KMS-11 (cell line): Measurements from ENCODE around the gene ABCC2.
"Not testable (repeated sequence)": the region's sequence is repeated elsewhere in the genome, so short reads cannot be mapped to it uniquely, and the experiment has no call there.

ENCODE experiments used
- H2AFZ ChIP-seq: fragments of 200-600 bp; sonication (generic); 2 replicates; pipeline ENCODE4 v1.6.1; 2016; ENCODE audit warnings: antibody characterized with exemption, mixed run types, low read depth
- H3K27ac ChIP-seq: fragments of 200-600 bp; sonication (generic); 2 replicates; pipeline ENCODE4 v1.6.1; 2016; ENCODE audit warnings: mild to moderate bottlenecking, mixed run types
- H3K27me3 ChIP-seq: fragments of 200-600 bp; sonication (generic); 2 replicates; pipeline ENCODE4 v1.6.1; 2017; ENCODE audit warnings: mild to moderate bottlenecking, low read depth, mixed run types, moderate library complexity; ENCODE audit not compliant: insufficient read depth
- H3K36me3 ChIP-seq: fragments of 200-600 bp; sonication (generic); 2 replicates; pipeline ENCODE4 v1.6.1; 2017; ENCODE audit warnings: mild to moderate bottlenecking, mixed run types; ENCODE audit not compliant: insufficient read depth
- H3K4me1 ChIP-seq: fragments of 200-600 bp; sonication (generic); 2 replicates; pipeline ENCODE4 v1.6.1; 2016; ENCODE audit warnings: mild to moderate bottlenecking, low read depth, mixed run types; ENCODE audit not compliant: poor library complexity, severe bottlenecking
- H3K4me2 ChIP-seq: fragments of 200-600 bp; sonication (generic); 2 replicates; pipeline ENCODE4 v1.7.0; 2016; ENCODE audit warnings: mild to moderate bottlenecking, mixed run types
- H3K4me3 ChIP-seq: fragments of 200-600 bp; sonication (generic); IDR thresholded peaks from 2 replicates; pipeline ENCODE4 v1.6.1; 2017; ENCODE audit warnings: low read depth, low read length, mixed read lengths; ENCODE audit not compliant: insufficient read depth
- H3K79me2 ChIP-seq: fragments of 200-600 bp; sonication (generic); 2 replicates; pipeline ENCODE4 v1.6.1; 2016; ENCODE audit warnings: low read depth, mixed run types; ENCODE audit not compliant: insufficient read depth
- H3K9ac ChIP-seq: fragments of 200-600 bp; sonication (generic); 2 replicates; pipeline ENCODE4 v1.6.1; 2016; ENCODE audit warnings: mild to moderate bottlenecking, mixed run types
- H4K20me1 ChIP-seq: fragments of 200-600 bp; sonication (generic); 2 replicates; pipeline ENCODE4 v1.6.1; 2016; ENCODE audit warnings: mild to moderate bottlenecking, mixed run types; ENCODE audit not compliant: insufficient read depth
- CTCF ChIP-seq: fragments of 200-600 bp; sonication (generic); conservative IDR thresholded peaks from 2 replicates; pipeline ENCODE4 v1.6.1; 2017; ENCODE audit warnings: low read depth, mild to moderate bottlenecking, antibody characterized with exemption, low read length, moderate library complexity, mixed read lengths

Gene ABCC2

GRCh38 chr10:99860466-99860865 is 78.0 kb downstream of the ABCC2 start:
- Histone ChIP-seq H3K36me3 (no peaks in the 10 kb centered on the region), H3K79me2 (no peaks in the 10 kb centered on the region), H3K27me3 (no peaks in the 10 kb centered on the region), H3K27ac (no peak overlapping the region), H4K20me1 (no peaks in the 10 kb centered on the region), H3K4me3 (no peak overlapping the region), H3K9ac (no peak overlapping the region), H3K4me2 (no peak overlapping the region), H3K4me1 (no peaks in the 10 kb centered on the region), H2AFZ (no peak overlapping the region)
- no peak for TF ChIP-seq CTCF

GRCh38 chr10:99863535-99864240 is 81.2 kb downstream of the ABCC2 start:
- H3K36me3 ChIP-seq, H4K20me1 ChIP-seq, H2AFZ ChIP-seq, H3K9ac ChIP-seq, H3K79me2 ChIP-seq, H3K27me3 ChIP-seq, H3K4me2 ChIP-seq, H3K4me1 ChIP-seq, H3K4me3 ChIP-seq, H3K27ac ChIP-seq: not testable (repeated sequence)

- H3K27ac ChIP-seq, H3K4me2 ChIP-seq, H4K20me1 ChIP-seq, H3K27me3 ChIP-seq, H2AFZ ChIP-seq, H3K4me3 ChIP-seq, H3K79me2 ChIP-seq, H3K4me1 ChIP-seq, H3K36me3 ChIP-seq, H3K9ac ChIP-seq: not testable (repeated sequence)
Observed at GRCh38 chr10:99867250-99867649, 84.8 kb downstream of the ABCC2 start.

GRCh38 chr10:99869581-99870122 is 87.2 kb downstream of the ABCC2 start:
- Histone ChIP-seq H4K20me1 (no peaks in the 10 kb centered on the region), H3K27me3 (no peaks in the 10 kb centered on the region), H3K79me2 (no peaks in the 10 kb centered on the region), H3K4me2 (no peak overlapping the region), H2AFZ (no peak overlapping the region), H3K27ac (no peak overlapping the region), H3K36me3 (no peaks in the 10 kb centered on the region), H3K9ac (no peak overlapping the region), H3K4me3 (no peak overlapping the region), H3K4me1 (no peaks in the 10 kb centered on the region)
- TF ChIP-seq CTCF: no peak

- no peak overlapping the region for H2AFZ ChIP-seq
- H3K36me3 ChIP-seq: no peaks in the 10 kb centered on the region
- H3K4me3 ChIP-seq: no peak overlapping the region
- H3K9ac ChIP-seq: no peak overlapping the region
- no peaks in the 10 kb centered on the region for H3K27me3 ChIP-seq
- H3K4me2 ChIP-seq: no peak overlapping the region
- no peak overlapping the region for H3K27ac ChIP-seq
- no peak for TF ChIP-seq CTCF
- no peaks in the 10 kb centered on the region for H3K4me1 ChIP-seq
- H3K79me2 ChIP-seq: no peaks in the 10 kb centered on the region
- H4K20me1 ChIP-seq: no peaks in the 10 kb centered on the region
Observed at GRCh38 chr10:99870123-99870730, 87.8 kb downstream of the ABCC2 start.
